HEK293 (cell line): ENCODE measurements around the gene TRIM62.

Source experiments
- BCL11B ChIP-seq: fragments of 450-650 bp; formaldehyde crosslinking; IDR thresholded peaks from 2 replicates; pipeline ENCODE4 v1.5.1; 2016; ENCODE audit warnings: low read depth, missing biosample characterization, missing genetic modification characterization
- TCF7L2 ChIP-seq: IDR thresholded peaks from 2 replicates; pipeline ENCODE4 v1.6.1; 2011; ENCODE audit warnings: low read depth, mild to moderate bottlenecking, inconsistent platforms, low read length, moderate library complexity, borderline replicate concordance
- ZBTB1 ChIP-seq: fragments of 450-650 bp; formaldehyde crosslinking; IDR thresholded peaks from 2 replicates; pipeline ENCODE4 v1.5.1; 2016; ENCODE audit warnings: missing biosample characterization, missing genetic modification characterization
- ZNF350 ChIP-seq: fragments of 450-650 bp; formaldehyde crosslinking; IDR thresholded peaks from 2 replicates; pipeline ENCODE4 v1.5.0; 2017; ENCODE audit warnings: missing biosample characterization, mild to moderate bottlenecking, missing genetic modification characterization
- ZNF596 ChIP-seq: fragments of 450-650 bp; IDR thresholded peaks from 2 replicates; pipeline ENCODE4 v1.5.0; 2018; ENCODE audit warnings: missing biosample characterization, mild to moderate bottlenecking, missing genetic modification characterization, moderate library complexity
- ZNF777 ChIP-seq: fragments of 450-650 bp; formaldehyde crosslinking; IDR thresholded peaks from 2 replicates; pipeline ENCODE4 v1.5.1; 2017; ENCODE audit warnings: missing biosample characterization, missing genetic modification characterization, borderline replicate concordance
- TF ChIP-seq, protein P1 (sequence below): fragments of 450-650 bp; formaldehyde crosslinking; IDR thresholded peaks from 2 replicates; pipeline ENCODE4 v1.5.1; 2016; ENCODE audit warnings: missing biosample characterization, missing genetic modification characterization
- TF ChIP-seq, protein P2 (sequence below): fragments of 450-650 bp; formaldehyde crosslinking; IDR thresholded peaks from 2 replicates; pipeline ENCODE4 v1.5.1; 2016; ENCODE audit warnings: missing biosample characterization, missing genetic modification characterization

DNA sequence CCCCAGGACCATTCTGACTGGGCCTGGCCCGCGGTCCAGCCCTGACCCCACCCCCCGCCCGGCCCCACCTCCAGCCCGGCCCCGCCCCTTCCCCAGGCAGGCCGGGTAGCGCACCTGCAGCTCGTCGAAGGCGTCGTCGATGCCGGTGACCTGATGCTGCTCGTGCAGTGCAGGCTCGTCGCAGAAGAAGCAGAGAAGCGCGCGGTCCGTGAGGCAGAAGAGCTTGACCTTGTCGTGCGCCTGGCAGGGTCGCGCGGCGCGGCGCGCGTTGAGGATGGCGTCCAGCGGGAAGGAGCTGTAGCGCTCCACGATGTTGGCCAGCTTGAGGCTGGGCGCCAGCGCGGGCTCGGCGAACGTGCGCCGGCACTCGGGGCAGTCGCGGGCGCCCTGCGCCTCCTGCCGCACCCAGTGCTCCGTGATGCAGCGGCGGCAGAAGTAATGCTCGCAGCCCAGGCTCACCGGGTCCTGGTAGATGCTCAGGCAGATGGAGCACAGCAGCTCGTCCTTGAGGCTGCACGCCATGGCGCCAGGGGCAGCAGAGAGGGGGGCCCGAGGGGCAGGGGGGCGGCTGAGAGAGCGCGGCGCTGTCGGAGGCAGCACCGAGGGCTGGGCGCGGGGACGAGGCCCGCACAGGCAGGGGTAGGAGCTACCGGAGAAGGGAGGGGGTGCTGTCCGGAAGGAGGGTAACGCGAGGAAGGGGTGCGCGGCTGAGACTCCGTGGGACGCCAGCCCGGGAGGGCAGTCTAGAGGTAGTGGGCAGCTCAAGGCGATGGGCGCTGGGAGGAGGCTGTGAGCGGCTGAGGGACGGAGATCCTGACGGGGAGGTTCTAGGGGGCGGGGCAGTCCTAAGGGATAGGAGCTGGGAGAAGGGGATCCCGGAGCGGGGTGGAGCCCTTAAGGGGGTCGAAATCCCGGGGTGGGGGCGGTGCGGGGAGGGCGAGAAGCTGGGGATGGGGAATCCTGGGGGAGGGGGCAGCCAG is 642 bp downstream of the TRIM62 start:
- TF ChIP-seq, protein P1, sequence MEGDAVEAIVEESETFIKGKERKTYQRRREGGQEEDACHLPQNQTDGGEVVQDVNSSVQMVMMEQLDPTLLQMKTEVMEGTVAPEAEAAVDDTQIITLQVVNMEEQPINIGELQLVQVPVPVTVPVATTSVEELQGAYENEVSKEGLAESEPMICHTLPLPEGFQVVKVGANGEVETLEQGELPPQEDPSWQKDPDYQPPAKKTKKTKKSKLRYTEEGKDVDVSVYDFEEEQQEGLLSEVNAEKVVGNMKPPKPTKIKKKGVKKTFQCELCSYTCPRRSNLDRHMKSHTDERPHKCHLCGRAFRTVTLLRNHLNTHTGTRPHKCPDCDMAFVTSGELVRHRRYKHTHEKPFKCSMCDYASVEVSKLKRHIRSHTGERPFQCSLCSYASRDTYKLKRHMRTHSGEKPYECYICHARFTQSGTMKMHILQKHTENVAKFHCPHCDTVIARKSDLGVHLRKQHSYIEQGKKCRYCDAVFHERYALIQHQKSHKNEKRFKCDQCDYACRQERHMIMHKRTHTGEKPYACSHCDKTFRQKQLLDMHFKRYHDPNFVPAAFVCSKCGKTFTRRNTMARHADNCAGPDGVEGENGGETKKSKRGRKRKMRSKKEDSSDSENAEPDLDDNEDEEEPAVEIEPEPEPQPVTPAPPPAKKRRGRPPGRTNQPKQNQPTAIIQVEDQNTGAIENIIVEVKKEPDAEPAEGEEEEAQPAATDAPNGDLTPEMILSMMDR (tag by site-specific recombination) = peak; percentile 91
- no peak for TF ChIP-seq TCF7L2
- no peak for TF ChIP-seq ZBTB1 (tag by site-specific recombination)
- no peak for TF ChIP-seq ZNF596 (tag by site-specific recombination)
- peak; percentile 91 for TF ChIP-seq ZNF777 (tag by site-specific recombination)
- TF ChIP-seq, protein P2, sequence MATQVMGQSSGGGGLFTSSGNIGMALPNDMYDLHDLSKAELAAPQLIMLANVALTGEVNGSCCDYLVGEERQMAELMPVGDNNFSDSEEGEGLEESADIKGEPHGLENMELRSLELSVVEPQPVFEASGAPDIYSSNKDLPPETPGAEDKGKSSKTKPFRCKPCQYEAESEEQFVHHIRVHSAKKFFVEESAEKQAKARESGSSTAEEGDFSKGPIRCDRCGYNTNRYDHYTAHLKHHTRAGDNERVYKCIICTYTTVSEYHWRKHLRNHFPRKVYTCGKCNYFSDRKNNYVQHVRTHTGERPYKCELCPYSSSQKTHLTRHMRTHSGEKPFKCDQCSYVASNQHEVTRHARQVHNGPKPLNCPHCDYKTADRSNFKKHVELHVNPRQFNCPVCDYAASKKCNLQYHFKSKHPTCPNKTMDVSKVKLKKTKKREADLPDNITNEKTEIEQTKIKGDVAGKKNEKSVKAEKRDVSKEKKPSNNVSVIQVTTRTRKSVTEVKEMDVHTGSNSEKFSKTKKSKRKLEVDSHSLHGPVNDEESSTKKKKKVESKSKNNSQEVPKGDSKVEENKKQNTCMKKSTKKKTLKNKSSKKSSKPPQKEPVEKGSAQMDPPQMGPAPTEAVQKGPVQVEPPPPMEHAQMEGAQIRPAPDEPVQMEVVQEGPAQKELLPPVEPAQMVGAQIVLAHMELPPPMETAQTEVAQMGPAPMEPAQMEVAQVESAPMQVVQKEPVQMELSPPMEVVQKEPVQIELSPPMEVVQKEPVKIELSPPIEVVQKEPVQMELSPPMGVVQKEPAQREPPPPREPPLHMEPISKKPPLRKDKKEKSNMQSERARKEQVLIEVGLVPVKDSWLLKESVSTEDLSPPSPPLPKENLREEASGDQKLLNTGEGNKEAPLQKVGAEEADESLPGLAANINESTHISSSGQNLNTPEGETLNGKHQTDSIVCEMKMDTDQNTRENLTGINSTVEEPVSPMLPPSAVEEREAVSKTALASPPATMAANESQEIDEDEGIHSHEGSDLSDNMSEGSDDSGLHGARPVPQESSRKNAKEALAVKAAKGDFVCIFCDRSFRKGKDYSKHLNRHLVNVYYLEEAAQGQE = no peak
- TF ChIP-seq ZNF350 (tag by site-specific recombination) = no peak
- no peak for TF ChIP-seq BCL11B (tag by site-specific recombination)
